ENCODE measurements around the gene TTC29.
"Not testable (repeated sequence)": the region's sequence is repeated elsewhere in the genome, so short reads cannot be mapped to it uniquely, and the experiment has no call there.

TTC29 gene

GRCh38 chr4:146852360-146852759 is 93.3 kb downstream of the TTC29 start:
- DNase-seq, result no peak

- no peak for DNase-seq
These were observed 98.3 kb downstream of the TTC29 start for GRCh38 chr4:146847345-146847744.

GRCh38 chr4:146846882-146847281 is 98.8 kb downstream of the TTC29 start:
- DNase-seq, result no peak

- no peak for DNase-seq
These were observed 100.9 kb downstream of the TTC29 start for GRCh38 chr4:146844761-146845160.

- DNase-seq, result no peak
These were observed 102.8 kb downstream of the TTC29 start for GRCh38 chr4:146842876-146843275.

- DNase-seq, result no peak
These were observed 104.9 kb downstream of the TTC29 start for GRCh38 chr4:146840731-146841130.

- DNase-seq, result no peak
These were observed 110.6 kb downstream of the TTC29 start for GRCh38 chr4:146835096-146835495.

- no peak for DNase-seq
These were observed 111.2 kb downstream of the TTC29 start for GRCh38 chr4:146834263-146835034.

GRCh38 chr4:146833530-146833929 is 112.1 kb downstream of the TTC29 start:
- no peak for DNase-seq

- DNase-seq, result not testable (repeated sequence)
These were observed 122.7 kb downstream of the TTC29 start for GRCh38 chr4:146822980-146823379.

- DNase-seq, result no peak
These were observed 130.9 kb downstream of the TTC29 start for GRCh38 chr4:146814750-146815149.

GRCh38 chr4:146795711-146796110 is 150.0 kb downstream of the TTC29 start:
- no peak for DNase-seq

GRCh38 chr4:146793727-146794126 is 151.9 kb downstream of the TTC29 start:
- no peak for DNase-seq

- no peak for DNase-seq
These were observed 154.2 kb downstream of the TTC29 start for GRCh38 chr4:146791439-146791838.

- no peak for DNase-seq
These were observed 155.1 kb downstream of the TTC29 start for GRCh38 chr4:146790515-146790914.

GRCh38 chr4:146787731-146788130 is 157.9 kb downstream of the TTC29 start:
- DNase-seq, result no peak

- DNase-seq, result no peak
These were observed 169.0 kb downstream of the TTC29 start for GRCh38 chr4:146776691-146777090.

GRCh38 chr4:146763560-146763959 is 182.1 kb downstream of the TTC29 start:
- DNase-seq, result no peak

GRCh38 chr4:146762016-146762415 is 183.6 kb downstream of the TTC29 start:
- DNase-seq, result no peak

- no peak for DNase-seq
These were observed 203.2 kb downstream of the TTC29 start for GRCh38 chr4:146742416-146742815.

- no peak for DNase-seq
These were observed 206.5 kb downstream of the TTC29 start for GRCh38 chr4:146739182-146739581.

GRCh38 chr4:146723519-146723918 is 222.1 kb downstream of the TTC29 start:
- not testable (repeated sequence) for DNase-seq

GRCh38 chr4:146709956-146710355 is 235.7 kb downstream of the TTC29 start:
- DNase-seq, result no peak

- DNase-seq, result no peak
These were observed 245.8 kb downstream of the TTC29 start for GRCh38 chr4:146699910-146700309.
